GM04503 (cell line): ENCODE data around the gene DEDD.

Experiments used
- DNase-seq: peaks from one replicate; pipeline ENCODE4 v3.0.0-alpha.2; 2012; ENCODE audit warnings: low read depth

Gene DEDD

GRCh38 chr1:161091796-161092507 lies 40.5 kb downstream of the DEDD start:
- DNase-seq, result no peak

GRCh38 chr1:161091093-161091492 lies 41.4 kb downstream of the DEDD start:
- no peak for DNase-seq

GRCh38 chr1:161090617-161091016 lies 41.9 kb downstream of the DEDD start:
- no peak for DNase-seq

- DNase-seq, result no peak
These were observed 42.5 kb downstream of the DEDD start for GRCh38 chr1:161089938-161090337.

GRCh38 chr1:161089251-161089924 lies 43.1 kb downstream of the DEDD start, which contains the start of gene NECTIN4:
TSS of gene NECTIN4 (minus strand) at chr1:161089558. CDS start at chr1:161089296, 262 bp downstream.
- DNase-seq, result no peak

- DNase-seq, result no peak
These were observed 43.8 kb downstream of the DEDD start for GRCh38 chr1:161088587-161089110.

- DNase-seq, result no peak
These were observed 46.0 kb downstream of the DEDD start for GRCh38 chr1:161086457-161086856.

- no peak for DNase-seq
These were observed 47.3 kb downstream of the DEDD start for GRCh38 chr1:161085165-161085564.

GRCh38 chr1:161084597-161084988 lies 47.9 kb downstream of the DEDD start:
- DNase-seq, result no peak

- no peak for DNase-seq
These were observed 48.5 kb downstream of the DEDD start for GRCh38 chr1:161083748-161084596.

- peak; percentile 80 for DNase-seq
These were observed 49.3 kb downstream of the DEDD start for GRCh38 chr1:161082996-161083747.

- DNase-seq, result no peak
These were observed 50.0 kb downstream of the DEDD start for GRCh38 chr1:161082483-161082882.

- no peak for DNase-seq
These were observed 50.9 kb downstream of the DEDD start for GRCh38 chr1:161081519-161081918.

- no peak for DNase-seq
These were observed 51.7 kb downstream of the DEDD start for GRCh38 chr1:161080441-161081405.

- DNase-seq, result no peak
These were observed 52.9 kb downstream of the DEDD start for GRCh38 chr1:161079436-161080110.

GRCh38 chr1:161077426-161077825 lies 55.0 kb downstream of the DEDD start:
- no peak for DNase-seq

GRCh38 chr1:161076410-161076809 lies 56.1 kb downstream of the DEDD start:
- no peak for DNase-seq

- DNase-seq, result no peak
These were observed 57.6 kb downstream of the DEDD start for GRCh38 chr1:161074676-161075368.

- no peak for DNase-seq
These were observed 58.9 kb downstream of the DEDD start for GRCh38 chr1:161073474-161074121.
